NK-92 treated with Interleukin-12 subunit alpha and Interleukin-12 subunit beta, amount 100 ng/mL, for 24 hours (cell line): ENCODE data around the gene ZNF619.
"Not testable (repeated sequence)": the region's sequence is repeated elsewhere in the genome, so short reads cannot be mapped to it uniquely, and the experiment has no call there.

Source experiments
- DNase-seq: peaks from one replicate; lab custom pipeline; 2025; lab: John Stamatoyannopoulos, UW

The ZNF619 gene

DNA sequence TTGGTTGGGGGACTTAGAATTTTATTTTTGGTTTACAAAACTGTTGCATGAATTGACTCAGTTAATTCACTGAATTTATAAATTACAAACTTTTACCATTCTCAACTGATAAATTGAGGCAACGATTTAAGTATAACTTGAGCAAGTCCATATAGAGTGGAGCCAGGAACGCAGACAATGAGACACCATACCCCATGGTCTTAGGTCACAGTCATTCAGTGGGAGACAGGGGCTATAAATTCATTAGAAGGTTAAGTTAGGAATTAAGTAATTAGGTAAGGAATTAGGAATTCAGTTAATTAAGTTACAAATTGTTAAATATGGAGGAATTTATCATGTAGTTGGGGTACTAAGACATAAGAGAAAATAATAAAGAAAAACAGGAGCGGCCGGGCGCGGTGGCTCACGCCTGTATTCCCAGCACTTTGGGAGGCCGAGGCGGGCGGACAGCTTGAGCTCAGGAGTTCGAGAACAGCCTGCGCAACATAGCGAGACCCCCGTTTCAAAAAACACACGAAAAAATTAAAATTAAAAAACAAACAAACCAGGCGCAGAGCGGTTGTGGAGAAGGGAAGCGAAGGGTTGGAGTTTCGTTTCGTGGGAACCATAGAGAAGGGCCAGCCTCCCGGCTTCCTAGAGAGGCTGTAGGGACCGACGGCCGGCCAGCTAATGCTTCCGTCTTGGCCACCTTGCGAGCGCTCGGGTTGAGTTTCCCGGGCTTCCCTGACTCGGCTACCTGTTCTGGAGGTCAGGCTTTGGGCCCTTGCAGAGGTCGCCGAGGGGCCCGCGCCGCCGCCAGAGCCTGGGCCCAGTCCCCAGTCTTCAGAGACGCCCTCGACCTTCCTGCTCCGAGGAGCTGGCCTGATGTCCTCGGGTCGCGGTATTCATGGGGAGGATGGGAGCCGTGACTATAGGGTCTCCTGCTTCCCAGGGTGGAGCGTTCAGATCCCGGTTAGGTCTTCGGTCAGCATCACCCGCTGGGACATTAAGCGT, at the start of gene ZNF619:
ZNF619 (plus strand) TSS at position 645 of the 993 bp plus-strand sequence. CDS start 858 bp downstream, outside the sequence.
- DNase-seq: peak; percentile 42

DNA sequence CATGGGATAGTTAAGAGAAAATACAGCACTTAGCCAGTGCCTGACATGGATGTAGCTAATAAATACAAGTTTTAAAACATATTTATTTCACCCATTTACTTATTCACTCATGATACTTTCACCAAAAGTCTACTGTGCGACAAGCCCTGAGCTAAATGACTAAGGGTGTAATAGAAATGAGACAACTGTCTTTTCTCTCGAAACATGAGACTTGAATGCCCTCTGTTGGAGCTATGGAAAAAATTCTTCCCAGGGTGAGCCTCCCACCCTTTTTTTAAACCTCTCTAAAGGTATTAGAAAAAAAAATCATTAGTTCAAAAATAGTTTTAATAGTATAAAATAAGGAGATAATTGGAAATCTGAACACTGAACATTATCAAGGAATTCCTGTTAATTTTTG, 44.1 kb upstream of the ZNF619 start:
- no peak for DNase-seq

DNA sequence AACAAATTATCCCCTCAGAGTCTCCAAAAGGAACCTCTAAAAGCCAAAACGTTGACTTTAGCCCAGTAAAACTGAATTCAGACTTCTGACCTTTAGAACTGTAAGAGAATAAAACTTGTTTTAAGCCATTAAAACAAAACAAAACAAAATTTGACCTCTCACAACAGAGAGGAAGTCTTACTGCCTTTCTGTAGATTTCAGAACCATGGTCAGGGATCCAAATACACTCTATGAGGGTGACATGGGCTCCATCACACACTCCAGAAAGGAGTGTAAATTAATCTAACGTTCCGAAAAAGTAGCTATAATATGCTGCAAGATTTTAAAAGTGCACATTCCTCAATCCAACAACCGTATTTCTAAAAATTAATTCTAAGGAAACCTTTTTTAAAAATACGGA, 39.0 kb upstream of the ZNF619 start:
- no peak for DNase-seq

DNA sequence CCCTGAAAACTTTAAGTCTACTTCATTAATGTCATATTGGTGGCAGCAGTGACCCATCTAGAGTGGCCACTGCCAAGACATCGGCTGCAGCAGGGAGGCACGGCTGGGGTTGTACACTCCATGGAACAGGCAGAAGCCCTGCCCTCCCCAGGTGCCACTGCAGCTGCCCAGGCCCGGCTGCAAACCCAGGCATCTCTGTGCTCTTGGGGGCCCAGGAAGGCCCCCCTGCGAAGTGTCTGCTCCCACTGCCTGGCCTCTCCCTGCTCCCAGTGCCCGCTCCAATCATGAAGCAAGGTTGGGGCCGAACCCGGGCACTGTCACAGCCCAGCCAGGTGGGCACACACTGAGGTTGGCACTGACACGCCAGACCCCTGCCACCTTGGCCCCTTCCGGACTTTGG, 31.9 kb upstream of the ZNF619 start:
- no peak for DNase-seq

DNA sequence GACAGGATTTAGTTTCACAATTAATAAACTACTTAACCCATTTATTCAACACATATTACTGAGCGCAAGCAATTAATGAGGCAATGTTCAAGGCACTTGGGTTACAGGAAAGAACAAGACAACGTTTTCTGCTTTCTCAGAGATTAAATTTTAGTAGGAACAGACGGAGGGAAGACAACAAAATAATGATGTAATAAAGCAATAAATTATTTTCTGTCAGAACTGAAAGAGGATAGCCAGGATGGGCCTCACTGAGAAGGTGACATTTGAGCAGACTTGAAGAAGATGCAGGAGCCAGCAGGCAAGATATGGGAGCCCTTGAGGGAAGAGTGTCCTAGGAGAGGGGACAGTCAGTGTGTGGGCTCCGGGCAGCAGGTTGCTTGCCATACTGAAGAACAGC, 31.0 kb upstream of the ZNF619 start:
- no peak for DNase-seq

DNA sequence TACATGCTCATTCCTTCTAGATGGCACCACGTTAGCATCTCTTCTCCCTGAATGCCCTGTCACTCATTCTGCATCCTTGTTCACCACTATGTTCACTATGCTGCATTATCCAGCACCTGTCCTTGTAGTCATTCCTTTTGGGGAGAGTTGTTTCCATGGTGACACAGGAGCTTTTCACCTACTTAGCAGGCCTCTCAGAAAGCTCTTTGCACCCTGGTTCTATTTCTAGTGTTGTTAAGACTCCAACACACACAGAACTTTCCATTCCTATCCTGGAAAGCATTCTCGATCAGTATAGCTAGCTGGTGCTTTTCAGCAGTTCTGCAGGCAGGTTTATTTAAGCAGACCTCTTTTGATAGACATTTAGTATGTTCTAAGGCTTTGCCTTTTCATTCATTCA, 26.5 kb upstream of the ZNF619 start:
- no peak for DNase-seq

DNA sequence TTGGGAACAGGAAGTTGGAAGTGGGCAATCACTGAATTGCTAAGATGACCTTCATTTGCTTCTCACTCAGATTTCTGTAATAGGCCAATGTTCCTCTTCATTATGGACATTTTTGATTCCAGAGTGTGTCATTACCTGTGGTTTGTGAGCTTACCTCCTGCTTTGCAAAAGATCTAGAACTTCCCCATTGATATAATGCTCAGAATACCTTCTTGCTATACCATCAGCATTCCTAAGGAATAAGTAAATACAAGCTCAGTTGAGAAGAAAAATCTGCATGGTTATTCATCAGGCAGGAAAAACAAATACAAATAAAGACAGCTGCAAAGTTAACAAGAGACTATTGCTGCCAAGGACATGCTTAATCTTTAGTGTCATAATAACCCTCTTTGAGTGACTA, 25.4 kb upstream of the ZNF619 start:
- DNase-seq: no peak

DNA sequence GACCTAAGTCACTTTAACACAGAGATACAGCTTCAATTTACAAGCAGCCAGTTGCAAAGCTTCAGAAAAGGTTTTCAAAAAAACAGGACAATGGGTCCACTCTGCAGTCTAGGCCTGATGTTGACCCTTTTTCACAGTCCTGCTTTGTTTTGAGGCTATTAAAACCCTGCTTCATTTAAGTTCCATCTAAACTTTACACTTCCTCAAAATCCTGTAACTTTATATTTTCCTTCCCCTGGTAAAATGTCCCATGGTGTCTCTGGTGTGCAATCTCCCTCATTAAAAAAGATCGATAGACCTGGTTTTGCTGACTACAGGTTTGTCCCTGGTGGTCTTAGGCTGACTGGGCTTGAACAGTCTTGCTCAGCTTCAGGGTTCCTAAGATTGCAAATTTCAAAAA, 24.9 kb upstream of the ZNF619 start:
- no peak for DNase-seq

DNA sequence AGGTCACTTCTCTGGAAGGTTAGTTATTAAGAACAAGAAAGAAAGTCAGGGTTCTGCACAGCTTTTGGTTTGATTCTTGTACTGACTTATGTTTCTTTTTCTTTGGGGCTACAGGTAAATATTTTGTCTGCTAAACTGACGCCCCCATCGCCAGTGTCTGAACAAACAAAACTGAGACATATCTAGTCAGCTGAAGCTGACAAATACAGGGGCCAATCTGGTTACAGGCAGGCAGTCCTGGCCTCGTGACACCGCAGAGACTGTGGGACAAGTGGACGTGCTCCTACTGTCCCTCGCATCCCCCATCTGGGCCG, 24.4 kb upstream of the ZNF619 start:
- no peak for DNase-seq

DNA sequence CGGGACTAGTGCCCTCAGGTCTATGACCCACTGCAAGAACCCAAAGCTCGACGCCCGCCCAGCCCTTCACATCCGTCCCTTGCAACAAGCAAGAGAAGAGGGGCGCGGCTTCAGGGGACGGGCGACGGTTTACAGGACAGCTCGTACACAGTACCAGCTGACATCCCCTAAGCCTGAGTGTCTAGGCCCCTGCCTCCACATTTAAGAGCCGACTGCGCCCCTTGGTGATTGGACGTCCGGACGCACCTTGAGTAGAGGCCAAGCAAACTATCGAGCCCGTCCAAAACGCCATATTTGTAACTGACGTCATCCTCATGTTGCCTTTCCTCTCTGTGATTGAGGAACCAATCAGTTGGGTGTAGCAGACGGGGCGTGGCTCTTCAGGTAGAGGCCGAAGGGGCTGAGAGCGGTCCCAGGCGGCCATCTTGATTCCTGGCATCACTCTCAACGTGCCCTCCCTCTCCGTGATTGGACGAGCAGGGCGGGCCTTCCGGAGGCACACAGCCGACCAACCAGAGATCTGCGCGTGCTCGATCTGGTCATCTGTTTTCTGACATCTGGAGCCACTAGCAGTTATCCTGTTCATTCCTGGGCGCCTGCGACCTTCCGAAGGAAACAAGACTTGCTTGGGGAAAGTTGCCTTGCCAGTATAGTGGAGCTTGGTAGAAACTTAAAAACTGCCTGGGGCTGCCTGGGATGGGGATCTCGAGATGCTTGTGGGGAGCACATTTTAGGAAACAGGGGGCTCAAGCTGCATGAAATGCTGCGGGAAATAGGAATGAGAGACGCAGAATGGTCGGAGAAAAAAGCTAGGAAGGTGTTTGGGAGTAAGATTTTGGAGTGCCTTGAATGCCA, 23.8 kb upstream of the ZNF619 start:
- peak; percentile 94 for DNase-seq

DNA sequence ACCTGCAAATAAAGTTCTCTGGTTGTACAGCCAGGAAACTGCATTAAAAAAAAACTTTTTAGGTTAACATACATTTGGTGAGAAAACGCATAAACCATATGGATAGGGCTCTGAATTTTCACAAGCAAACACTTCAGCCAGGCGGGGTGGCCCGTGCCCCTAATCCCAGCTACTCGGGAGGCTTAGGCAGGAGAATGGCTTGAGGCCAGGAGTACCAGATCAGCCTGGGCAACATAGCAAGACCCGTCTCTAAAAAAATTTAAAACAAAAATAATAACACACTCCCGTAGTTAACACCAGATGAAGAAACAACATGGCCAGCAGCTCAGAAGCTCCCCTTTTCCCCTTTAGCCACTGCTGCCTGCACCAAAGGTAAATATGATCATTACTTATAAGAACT, 23.0 kb upstream of the ZNF619 start:
- no peak for DNase-seq

DNA sequence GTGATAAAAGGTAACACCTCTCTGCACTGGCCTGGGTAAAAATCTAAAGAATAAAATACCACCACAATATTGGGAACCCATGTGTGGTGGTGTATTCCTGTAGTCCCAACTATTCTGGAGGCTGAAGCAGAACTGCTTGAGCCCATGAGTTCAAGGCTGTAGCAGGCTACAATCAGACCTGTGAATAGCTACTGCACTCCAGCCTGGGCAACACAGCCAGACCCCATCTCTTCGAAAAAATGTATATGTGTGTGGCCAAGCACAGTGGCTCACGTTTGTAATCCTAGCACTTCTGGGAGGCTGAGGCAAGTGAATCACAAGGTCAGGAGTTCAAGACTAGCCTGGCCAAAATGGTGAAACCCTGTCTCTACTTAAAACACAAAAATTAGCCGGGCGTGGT, 21.6 kb upstream of the ZNF619 start:
- no peak for DNase-seq

DNA sequence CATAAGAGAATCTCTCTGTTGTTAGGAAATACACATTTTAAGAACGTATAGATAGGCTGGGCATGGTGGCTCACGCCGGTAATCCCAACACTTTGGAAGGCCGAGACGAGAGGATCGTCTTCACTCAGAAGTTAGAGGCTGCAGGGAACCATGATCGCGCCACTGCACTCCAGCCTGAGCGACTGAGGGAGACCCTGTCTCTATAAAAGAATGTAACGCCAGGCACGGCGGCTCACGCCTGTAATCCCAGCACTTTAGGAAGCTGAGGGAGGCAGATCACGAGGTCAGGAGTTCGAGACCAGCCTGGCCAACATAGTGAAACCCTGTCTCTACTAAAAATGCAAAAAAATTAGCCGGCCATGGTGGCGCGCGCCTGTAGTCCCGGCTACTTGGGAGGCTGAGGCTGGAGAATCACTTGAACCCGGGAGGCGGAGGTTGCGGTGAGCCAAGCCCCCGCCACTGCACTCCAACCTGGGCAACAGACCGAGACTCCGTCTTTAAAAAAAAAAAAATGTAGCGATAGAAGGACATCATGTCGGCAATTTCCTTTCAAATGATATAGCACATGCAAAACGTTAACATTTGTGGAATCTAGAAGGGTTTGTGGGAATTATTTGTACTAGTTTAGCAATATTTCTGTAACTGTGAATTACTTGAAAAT, 20.5 kb upstream of the ZNF619 start:
- DNase-seq: no peak

DNA sequence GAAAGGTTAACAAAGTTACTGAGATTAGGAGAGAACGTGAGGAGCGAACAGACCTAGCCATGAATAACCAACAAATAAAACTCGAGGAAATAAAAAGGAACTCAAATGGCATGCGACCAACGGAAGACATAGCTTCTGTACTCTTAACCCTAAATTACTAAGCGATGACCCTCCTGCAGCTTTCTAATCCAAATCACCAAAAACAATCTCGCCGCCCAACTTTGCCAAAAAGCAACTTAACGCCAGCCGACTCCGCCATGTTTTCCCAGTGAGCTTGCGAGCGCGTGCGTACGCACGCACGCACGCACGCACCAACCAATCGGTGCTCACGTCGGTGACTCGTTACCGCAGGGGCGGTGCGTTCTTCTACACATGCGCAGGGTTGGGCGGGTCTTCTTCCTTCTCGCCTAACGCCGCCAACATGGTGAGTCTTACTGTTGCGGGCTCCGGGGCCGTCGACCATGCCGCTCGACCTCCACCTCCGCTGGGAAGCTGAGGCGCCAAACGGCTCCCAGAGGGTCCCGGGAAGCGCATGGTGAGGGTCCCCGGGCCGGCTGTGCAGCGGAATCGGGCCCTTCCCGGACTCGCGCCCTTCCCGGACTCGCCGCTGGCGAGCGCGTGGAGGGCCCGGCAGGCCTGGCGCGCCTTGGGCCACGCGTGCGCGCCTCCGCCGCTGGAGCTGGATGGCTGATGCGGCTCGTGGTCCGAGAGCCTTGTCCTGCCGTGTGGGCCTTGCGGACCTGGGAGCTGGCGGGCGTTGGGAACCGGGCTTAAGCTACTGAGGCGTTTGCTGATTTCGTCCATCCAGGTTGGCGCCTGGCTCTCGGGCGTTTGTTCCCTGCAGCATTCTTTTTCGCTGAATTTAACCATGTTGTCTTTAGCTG, 19.7 kb upstream of the ZNF619 start, which contains the start of gene RPL14:
RPL14 (plus strand) TSS at position 400 of the 884 bp plus-strand sequence; CDS start at position 533, 133 bp downstream.
- peak; percentile 83 for DNase-seq

DNA sequence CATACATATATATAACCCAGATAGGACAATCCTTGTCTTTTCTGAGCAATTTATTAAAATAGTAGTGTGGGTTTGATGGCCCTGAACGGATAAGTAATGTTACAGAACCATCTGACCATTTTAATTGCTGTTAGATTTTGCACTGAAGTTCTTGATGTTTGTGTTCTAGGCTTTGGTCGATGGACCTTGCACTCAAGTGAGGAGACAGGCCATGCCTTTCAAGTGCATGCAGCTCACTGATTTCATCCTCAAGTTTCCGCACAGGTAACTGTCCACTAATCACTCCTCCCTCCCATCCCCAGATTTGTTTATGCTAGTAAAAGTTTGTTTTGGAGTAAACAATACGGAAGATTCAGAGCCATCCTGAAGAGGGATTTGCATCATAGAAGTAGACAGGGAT, 18.4 kb upstream of the ZNF619 start:
- no peak for DNase-seq

DNA sequence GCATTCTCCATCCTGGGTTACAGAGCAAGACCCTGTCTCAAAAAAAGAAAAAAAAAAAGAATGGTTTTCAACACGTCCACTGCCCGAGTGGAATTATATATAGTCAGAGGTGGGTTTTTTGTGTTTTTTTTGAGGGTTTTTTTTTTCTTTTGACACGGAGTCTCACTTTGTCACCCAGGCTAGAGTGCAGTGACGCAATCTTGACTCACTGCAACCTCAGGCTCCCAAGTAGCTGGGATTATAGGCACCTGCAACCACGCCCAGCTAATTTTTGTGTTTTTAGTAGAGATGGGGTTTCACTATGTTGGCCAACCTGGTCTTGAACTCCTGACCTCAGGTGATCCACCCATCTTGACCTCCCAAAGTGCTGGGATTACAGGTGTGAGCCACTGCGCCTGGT, 16.4 kb upstream of the ZNF619 start:
- DNase-seq: peak; percentile 10

DNA sequence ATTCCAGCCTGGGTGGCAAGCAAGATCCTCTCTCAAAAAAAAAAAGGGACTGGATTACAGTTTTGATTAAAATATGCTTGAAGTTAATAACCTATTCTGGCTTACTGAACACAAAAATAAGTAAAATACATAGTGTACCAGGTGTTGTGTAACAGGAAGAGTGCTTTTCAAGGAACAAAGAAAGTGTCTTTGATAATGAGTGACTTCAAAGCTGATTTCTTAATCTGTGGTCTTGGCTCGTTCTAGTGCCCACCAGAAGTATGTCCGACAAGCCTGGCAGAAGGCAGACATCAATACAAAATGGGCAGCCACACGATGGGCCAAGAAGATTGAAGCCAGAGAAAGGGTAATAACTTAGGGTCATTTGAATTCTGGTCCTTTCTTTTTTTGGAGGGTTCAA, 15.8 kb upstream of the ZNF619 start:
- no peak for DNase-seq

DNA sequence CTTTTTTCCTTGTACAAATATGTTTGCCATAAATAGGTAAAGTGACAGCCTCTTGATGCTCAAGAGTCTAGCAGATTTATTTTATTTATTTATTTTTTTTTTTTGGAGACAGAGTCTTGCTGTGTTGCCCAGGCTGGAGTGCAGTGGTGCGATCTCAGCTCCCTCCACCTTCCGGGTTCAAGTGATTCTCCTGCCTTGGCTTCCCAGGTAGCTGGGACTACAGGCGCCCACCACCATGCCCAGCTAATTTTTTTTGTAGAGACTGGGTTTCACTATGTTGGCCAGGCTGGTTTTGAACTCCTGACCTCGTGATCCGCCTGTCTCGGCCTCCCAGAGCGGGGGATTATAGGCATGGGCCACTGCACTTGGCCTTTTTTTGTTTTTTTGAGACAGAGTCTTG, 14.1 kb upstream of the ZNF619 start:
- not testable (repeated sequence) for DNase-seq

DNA sequence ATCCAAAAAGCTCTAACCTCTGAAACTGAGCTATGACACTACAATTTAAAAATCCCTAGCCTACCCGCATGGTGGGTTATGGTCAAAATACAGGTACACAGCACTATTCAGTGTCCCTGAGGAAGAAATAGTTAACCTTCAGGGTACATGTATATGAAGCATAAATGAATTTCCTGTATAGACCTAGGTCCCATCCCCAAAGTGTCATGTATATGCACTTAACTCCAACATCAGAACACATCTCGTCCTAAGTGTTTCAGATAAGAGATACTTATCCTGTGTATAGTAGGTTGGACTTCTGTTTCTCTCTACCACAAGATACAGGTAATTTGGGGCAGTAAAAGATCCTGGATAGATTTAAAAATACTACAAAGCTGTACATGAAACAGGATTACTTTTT, 13.3 kb upstream of the ZNF619 start:
- DNase-seq: no peak

DNA sequence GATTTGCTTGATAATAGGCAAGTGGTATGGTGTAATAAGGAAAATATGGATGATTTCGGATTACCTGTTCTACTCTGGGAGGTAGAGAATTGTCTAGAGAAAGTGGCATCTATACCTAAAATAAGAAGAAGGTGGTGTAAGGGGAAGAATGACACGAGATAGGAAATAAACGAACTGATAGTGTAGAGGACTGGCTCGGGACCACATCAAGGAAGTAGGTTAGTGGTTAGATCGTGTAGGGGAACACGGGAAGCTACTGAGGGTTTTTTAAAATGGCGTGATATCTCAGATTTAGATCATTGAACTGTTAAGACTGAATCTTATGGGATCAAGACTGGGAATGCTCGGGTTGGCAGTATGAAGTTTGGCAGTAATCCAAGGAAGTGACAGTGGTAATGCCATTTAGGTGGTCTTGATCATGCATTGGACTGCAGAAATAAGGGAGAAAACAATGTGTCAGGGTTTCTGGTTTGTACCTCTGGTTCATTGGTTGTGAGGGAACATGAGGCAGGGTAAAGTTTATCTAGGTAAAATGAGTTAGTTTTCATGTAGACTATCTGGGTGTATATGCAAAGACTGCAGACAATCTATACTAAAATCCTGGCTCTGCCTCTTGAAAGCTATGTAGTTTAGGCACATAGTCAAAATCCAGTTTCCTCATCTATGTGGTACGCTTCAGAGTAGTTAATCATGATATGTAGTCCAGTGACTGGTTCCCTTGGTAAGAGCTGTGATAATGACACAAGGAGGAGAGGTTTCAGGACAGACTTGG, 12.4 kb upstream of the ZNF619 start:
- no peak for DNase-seq

DNA sequence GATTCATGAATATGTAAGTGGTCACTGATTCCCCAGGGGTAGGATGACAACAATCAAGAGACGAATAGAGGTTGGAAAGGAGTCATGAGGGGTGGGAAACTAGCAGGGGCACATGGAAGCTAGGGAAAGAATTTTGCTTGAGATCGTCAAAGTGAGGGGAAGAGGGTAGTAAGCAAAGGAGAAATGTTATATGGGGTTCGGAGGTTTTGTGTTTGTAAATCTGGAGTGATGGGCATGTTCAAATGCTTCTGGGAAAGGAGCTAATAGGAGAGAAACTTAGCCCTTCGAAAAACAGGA, 11.9 kb upstream of the ZNF619 start:
- no peak for DNase-seq
